ENCODE data around the gene ZMAT2. TPM values are rescaled to one million over a fixed set of nuclear protein-coding genes. Genes with fewer than 3 reads are reported as not detected.
A peak's percentile ranks its signal among the peaks of the same experiment; 100 is the strongest.

Gene ZMAT2
- total and polyA plus RNA-seq, 2 of the 8 experiments (the other 6 are each of a cell fraction or from before 2014, with no cell fraction given) = 56.8 to 65.9 TPM

DNA sequence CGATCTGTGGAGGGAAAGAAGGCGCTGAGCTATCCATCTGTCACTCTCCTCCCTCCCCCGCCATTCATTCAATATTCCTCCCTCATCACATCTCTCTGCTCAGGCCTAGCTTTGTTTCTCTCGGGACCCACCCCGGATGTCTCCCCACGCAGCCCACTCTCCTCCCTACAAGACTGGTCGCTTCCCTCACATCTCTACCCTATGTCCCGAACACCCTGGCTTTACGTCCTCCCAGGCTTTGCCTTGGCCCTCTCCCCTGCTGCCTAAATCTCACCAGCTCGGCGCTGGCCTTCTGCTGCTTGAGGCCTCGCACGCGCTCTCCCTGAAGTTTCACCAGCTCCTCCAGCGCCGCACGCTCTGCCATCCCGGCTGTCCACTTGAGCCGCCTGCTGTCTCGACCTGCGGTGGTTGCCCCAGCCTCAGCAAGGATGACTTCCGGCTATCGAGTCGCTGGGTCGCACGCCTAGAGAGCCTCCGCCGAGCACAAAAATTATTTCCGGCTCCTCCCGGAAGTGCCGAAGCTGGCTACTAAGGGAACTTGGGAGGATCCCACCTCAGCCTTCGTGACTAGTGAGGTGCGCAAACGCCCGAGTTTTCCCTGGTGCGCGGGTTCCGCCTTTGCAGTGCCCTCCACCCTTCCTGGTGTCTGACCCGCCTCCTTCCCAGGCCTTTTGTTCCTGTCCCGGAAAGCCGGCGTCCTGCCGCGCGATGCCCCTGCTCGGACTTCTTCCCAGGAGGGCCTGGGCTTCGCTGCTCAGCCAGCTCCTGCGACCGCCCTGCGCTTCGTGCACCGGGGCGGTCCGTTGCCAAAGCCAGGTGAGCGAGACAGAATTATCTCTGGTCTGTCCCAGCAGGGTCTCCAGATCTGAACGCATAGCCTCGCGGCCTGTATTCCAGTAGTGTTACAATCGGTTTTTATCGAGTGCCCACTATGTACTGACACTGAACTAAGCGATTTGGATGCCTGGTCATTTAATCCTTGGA is 9.0 kb upstream of the ZMAT2 start, which contains the start of the genes HARS1 and HARS2:
Gene HARS1, minus strand, starts transcription at position 430 of the 984 bp plus-strand sequence. Its CDS starts 66 bp downstream, at position 364.
Gene HARS2, plus strand, starts transcription at position 515 of the 984 bp plus-strand sequence. Its CDS starts 194 bp downstream, at position 709.
- POLR2A ChIA-PET (ENCODE audit: partially characterized antibody) = interaction anchor here (0.5 to 7.5 kb wide), 20 partner anchors 9 to 144 kb away, joined by 3 to 85 read pairs (median 5); partner anchors contain the start of genes DND1, EIF4EBP3, IK and NDUFA2
- Histone ChIP-seq H3K4me2 (ENCODE audit: insufficient read depth in 1 of 2, low read depth in 2 of 2, low read length in 2 of 2) (peak within 1 kb of the TSS; percentile 82 to 91), H3K27me3 (replicated peaks in 1 of 4; ENCODE audit: control insufficient read depth in 3 of 4, extremely low read depth in 1 of 4, insufficient read depth in 3 of 4, low read length in 3 of 4) (no peaks in the 10 kb centered on the region), H4K91ac (replicated peaks; ENCODE audit: insufficient read length, low read length) (peak within 1 kb of the TSS; percentile 86), H2AK5ac (ENCODE audit: low read depth, low read length) (no peak within 1 kb of the TSS; the same call in 1 of the 2 replicates), H3K18ac (ENCODE audit: extremely low read depth, low read length) (peak within 1 kb of the TSS; percentile 95), H2BK5ac (ENCODE audit: low read depth, low read length) (peak within 1 kb of the TSS; percentile 87), H4K8ac (ENCODE audit: extremely low read depth, insufficient read depth, low read length) (peak within 1 kb of the TSS; percentile 91), H2BK120ac (replicated peaks; ENCODE audit: low read depth, low read length) (peak within 1 kb of the TSS; percentile 75), H4K20me1 (replicated peaks in 1 of 2; ENCODE audit: control insufficient read depth in 1 of 2, insufficient read depth in 2 of 2, low read length in 2 of 2) (peaks cover 1 to 4% of the 10 kb centered on the region in 2 experiments), H4K5ac (ENCODE audit: insufficient read length, low read depth, low read length) (peak within 1 kb of the TSS; percentile 85), H3K23me2 (ENCODE audit: low read depth, low read length) (peaks cover 7% of the 10 kb centered on the region; the same call in 1 of the 2 replicates), H2BK20ac (ENCODE audit: low read length) (no peak within 1 kb of the TSS), H3K9me3 (ENCODE audit: insufficient read depth in 2 of 2, low read depth in 1 of 2, low read length in 1 of 2) (no peaks in the 10 kb centered on the region), H3K4me1 (replicated peaks in 1 of 4; ENCODE audit: control insufficient read depth in 3 of 4, insufficient read depth in 4 of 4, low read length in 3 of 4) (no peaks in the 10 kb centered on the region; a peak in 1 of 7 replicates), H3K79me2 (ENCODE audit: control insufficient read depth in 1 of 2, insufficient read depth in 2 of 2, low read length in 2 of 2) (peaks cover 0 to 25% of the 10 kb centered on the region in 2 experiments; a peak in 2 of 4 replicates), H3K14ac (ENCODE audit: insufficient read length) (no peak within 1 kb of the TSS), H3K9ac (replicated peaks in 1 of 4; ENCODE audit: extremely low read depth in 1 of 4, low read depth in 3 of 4, low read length in 3 of 4) (peak within 1 kb of the TSS; percentile 62 to 88 (median 78)), H3K36me3 (ENCODE audit: control insufficient read depth in 2 of 4, insufficient read depth in 4 of 4, low read length in 3 of 4) (peaks cover 7 to 29% (median 22%) of the 10 kb centered on the region in 4 experiments; a peak in 7 of 8 replicates), H3K56ac (replicated peaks; ENCODE audit: insufficient read length, low read depth, low read length) (peak within 1 kb of the TSS; percentile 74), H2BK15ac (ENCODE audit: low read length) (no peak within 1 kb of the TSS), H3K4ac (replicated peaks; ENCODE audit: insufficient read length, low read depth, low read length) (peak within 1 kb of the TSS; percentile 98), H2AFZ (ENCODE audit: low read length) (peak within 1 kb of the TSS; percentile 98), H3K79me1 (ENCODE audit: low read depth, low read length) (peaks cover 5% of the 10 kb centered on the region), H3K23ac (ENCODE audit: insufficient read length) (no peak within 1 kb of the TSS), H3K27ac (ENCODE audit: low read depth, low read length) (0 out of 2 replicates have a peak within 1 kb of the TSS, but pooled peaks have one; percentile 43), H2BK12ac (ENCODE audit: low read depth, low read length) (peak within 1 kb of the TSS; percentile 77; the same call in 1 of the 2 replicates), H3K4me3 (ENCODE audit: extremely low read depth in 1 of 4, insufficient read depth in 2 of 4, low read depth in 3 of 4, low read length in 4 of 4) (peak within 1 kb of the TSS; percentile 76 to 98 (median 88))
- 2% methylated on average over 53 of the region's 61 CpGs; no CpG with 5 or more reads in 1 of the 2 experiments for WGBS, 2 experiments (ENCODE audit: extremely low coverage in 1 of 2, insufficient coverage in 1 of 2, insufficient read length in 1 of 2, insufficient replicate concordance in 2 of 2, low coverage in 1 of 2, low lambda C conversion rate in 2 of 2, missing lambda C conversion rate in 1 of 2)
- CTCF ChIA-PET (ENCODE audit: partially characterized antibody) = interaction anchor here (0.6 to 1.7 kb wide), 9 partner anchors 9 to 1057 kb away, joined by 3 to 11 read pairs (median 4); partner anchors contain the start of genes IK and NDUFA2
- DNase-seq (ENCODE audit: low read depth in 1 of 2, low spot score in 2 of 2) = peak; percentile 88 to 91
- FAIRE-seq = no peak
- TF ChIP-seq BACH1 (IDR thresholded peaks at IDR 0.05; ENCODE audit: low read length) (no peak), CBX8 (IDR thresholded peaks at IDR 0.05; ENCODE audit: borderline replicate concordance, low read depth, low read length) (no peak), HDAC6 (IDR thresholded peaks at IDR 0.05; ENCODE audit: low read depth, low read length) (no peak), SIN3A (conservative IDR thresholded peaks at IDR 0.05 in 1 of 2, IDR thresholded peaks at IDR 0.05 in 1 of 2; ENCODE audit: low read depth in 1 of 2, low read length in 2 of 2) (peak; percentile 73 to 95; a peak in 3 of 4 replicates), POLR2AphosphoS5 (IDR thresholded peaks at IDR 0.05; ENCODE audit: low read depth, low read length) (no peak; the same call in none of the 2 replicates), HDAC2 (IDR thresholded peaks at IDR 0.05; ENCODE audit: borderline replicate concordance in 1 of 2, low read depth in 2 of 2, low read length in 2 of 2) (peak; percentile 60 to 92; a peak in 2 of 4 replicates), RBBP5 (IDR thresholded peaks at IDR 0.05; ENCODE audit: borderline replicate concordance, low read depth, low read length) (peak; percentile 84; the same call in 1 of the 2 replicates), YY1 (IDR thresholded peaks at IDR 0.05; ENCODE audit: low read depth, low read length) (peak; percentile 66; the same call in 1 of the 2 replicates), EP300 (IDR thresholded peaks at IDR 0.05; ENCODE audit: borderline replicate concordance in 1 of 2, low read depth in 2 of 2, low read length in 2 of 2) (no peak)
